Hematopoietic multipotent progenitor cell (in vitro differentiated cells): ENCODE results near the gene SAMD4B. TPM values are rescaled to one million over a fixed set of nuclear protein-coding genes. Genes with fewer than 3 reads are reported as not detected.

Experiments used
- DNase-seq, 3 donors: peaks; one replicate each; pipeline ENCODE4 v3.0.0-alpha.2; 2011 to 2015; ENCODE audit warnings: low read depth in 2 of 3, low spot score in 2 of 3
- total RNA-seq: library from RNA; depleted of rRNA; stranded (reverse); fragments of >200 nt; gene quantifications from one replicate; pipeline ENCODE4 v1.2.3, GENCODE V29; 2012

Gene SAMD4B
- total RNA-seq, 1 donor, result 84.8 TPM

- DNase-seq, result peak; percentile 79 to 87 (median 86)
These were observed 64.6 kb downstream of the SAMD4B start, which contains the start of gene ZFP36 for GRCh38 chr19:39406656-39407409. Gene ZFP36 (plus strand): TSS chr19:39406847. CDS start chr19:39406905, 58 bp downstream.

GRCh38 chr19:39407410-39407659 lies 65.1 kb downstream of the SAMD4B start:
- no peak for DNase-seq

- no peak for DNase-seq
These were observed 65.6 kb downstream of the SAMD4B start for GRCh38 chr19:39407660-39408391.

GRCh38 chr19:39408392-39409207 lies 66.4 kb downstream of the SAMD4B start:
- DNase-seq, result peak in 1 of 3 donors; percentile 47

GRCh38 chr19:39409208-39410016 lies 67.2 kb downstream of the SAMD4B start:
- DNase-seq, result peak; percentile 73 to 78 (median 77)

- peak in 2 of 3 donors; percentile 64 to 78 for DNase-seq
These were observed 68.0 kb downstream of the SAMD4B start for GRCh38 chr19:39410017-39410830.

- no peak for DNase-seq
These were observed 68.5 kb downstream of the SAMD4B start for GRCh38 chr19:39410831-39411080.

- no peak for DNase-seq
These were observed 69.0 kb downstream of the SAMD4B start for GRCh38 chr19:39411081-39411831.

- DNase-seq, result peak; percentile 84 to 97 (median 89)
These were observed 69.5 kb downstream of the SAMD4B start for GRCh38 chr19:39411832-39412099.

- DNase-seq, result peak; percentile 99
These were observed 70.1 kb downstream of the SAMD4B start, which contains the start of gene PLEKHG2 for GRCh38 chr19:39412100-39412866. Gene PLEKHG2 (plus strand): TSS chr19:39412669. CDS start chr19:39414087, 1,418 bp downstream.

- DNase-seq, result no peak
These were observed 70.6 kb downstream of the SAMD4B start for GRCh38 chr19:39412867-39413271.

- peak in 1 of 3 donors; percentile 41 for DNase-seq
These were observed 71.2 kb downstream of the SAMD4B start for GRCh38 chr19:39413272-39413910.

GRCh38 chr19:39413911-39414608 lies 71.8 kb downstream of the SAMD4B start:
- DNase-seq, result no peak

GRCh38 chr19:39415111-39416046 lies 73.2 kb downstream of the SAMD4B start:
- no peak for DNase-seq

GRCh38 chr19:39416152-39417120 lies 74.2 kb downstream of the SAMD4B start:
- no peak for DNase-seq
